GM21825 (cell line): ENCODE measurements around the gene NRTN.
A peak's percentile ranks its signal among the peaks of the same experiment; 100 is the strongest.

Experiments
- ATAC-seq: cut with Tn5 transposase; IDR thresholded peaks from one replicate; pipeline ENCODE4 v1.9.1; 2021; ENCODE audit warnings: mild to moderate bottlenecking, moderate library complexity; ENCODE audit not compliant: unreplicated experiment

The NRTN gene

GRCh38 chr19:5811117-5811516 is 6.2 kb downstream of the NRTN start:
- no peak for ATAC-seq

GRCh38 chr19:5814123-5814851 is 9.4 kb downstream of the NRTN start:
- ATAC-seq: no peak

- ATAC-seq: no peak
These were observed 10.0 kb downstream of the NRTN start for GRCh38 chr19:5814852-5815246.

- ATAC-seq: no peak
These were observed 12.4 kb downstream of the NRTN start for GRCh38 chr19:5817218-5817617.

- ATAC-seq: no peak
These were observed 13.7 kb downstream of the NRTN start for GRCh38 chr19:5818594-5818993.

- no peak for ATAC-seq
These were observed 15.9 kb downstream of the NRTN start for GRCh38 chr19:5820785-5821184.

- ATAC-seq: no peak
These were observed 16.8 kb downstream of the NRTN start for GRCh38 chr19:5821521-5822180.

GRCh38 chr19:5822181-5822844 is 17.4 kb downstream of the NRTN start:
- no peak for ATAC-seq

- ATAC-seq: no peak
These were observed 18.9 kb downstream of the NRTN start for GRCh38 chr19:5823579-5824281.

- ATAC-seq: no peak
These were observed 19.9 kb downstream of the NRTN start for GRCh38 chr19:5824751-5825150.

GRCh38 chr19:5825178-5825577 is 20.3 kb downstream of the NRTN start:
- ATAC-seq: no peak

- no peak for ATAC-seq
These were observed 21.9 kb downstream of the NRTN start for GRCh38 chr19:5826531-5827341.

GRCh38 chr19:5827342-5827890 is 22.5 kb downstream of the NRTN start:
- peak; percentile 47 for ATAC-seq

- peak; percentile 50 for ATAC-seq
These were observed 23.2 kb downstream of the NRTN start for GRCh38 chr19:5827891-5828660.

- ATAC-seq: no peak
These were observed 24.0 kb downstream of the NRTN start for GRCh38 chr19:5828661-5829566.

GRCh38 chr19:5829567-5830310 is 24.9 kb downstream of the NRTN start:
- no peak for ATAC-seq

GRCh38 chr19:5831159-5831558 is 26.3 kb downstream of the NRTN start:
- no peak for ATAC-seq

GRCh38 chr19:5832061-5832460 is 27.2 kb downstream of the NRTN start:
- ATAC-seq: no peak
